Peyer's patch (tissue), 4 donors: ENCODE results near the gene LMAN2L. TPM values are rescaled to one million over a fixed set of nuclear protein-coding genes. Genes with fewer than 3 reads are reported as not detected.

Source experiments
- DNase-seq, 3 donors: peaks; one replicate each; pipeline ENCODE4 v3.0.0-alpha.2; 2017 to 2019
- H3K27ac ChIP-seq, 4 donors: fragments of 200-600 bp; sonication (generic); one replicate each; pipeline ENCODE4 v1.5.1; 2016 to 2019
- H3K27me3 ChIP-seq, 2 donors: fragments of 200-600 bp; sonication (generic); one replicate each; pipeline ENCODE4 v1.5.1; 2019
- H3K36me3 ChIP-seq, 3 donors: fragments of 200-600 bp; sonication (generic); one replicate each; pipeline ENCODE4 v1.5.1; 2016 to 2019
- H3K4me1 ChIP-seq, 4 donors: fragments of 200-600 bp; sonication (generic); one replicate each; pipeline ENCODE4 v1.5.1; 2016 to 2019
- H3K4me3 ChIP-seq, 4 donors: fragments of 200-600 bp; sonication (generic); 1 replicate in 3 of 4; 2 replicates in 1 of 4; pipeline ENCODE4 v1.5.1; 2016 to 2019; ENCODE audit warnings: mild to moderate bottlenecking in 1 of 4
- H3K9me3 ChIP-seq, 4 donors: fragments of 200-600 bp; sonication (generic); one replicate each; pipeline ENCODE4 v1.5.1; 2016 to 2019; ENCODE audit warnings: mild to moderate bottlenecking in 1 of 4
- CTCF ChIP-seq, 6 experiments: fragments of 450-650 bp in 4 of 6; fragments of 200-600 bp in 2 of 6; sonication (generic) in 1 of 6; IDR thresholded peaks; one replicate each; pipeline ENCODE4 v1.5.1; 2017 to 2019; ENCODE audit warnings: antibody characterized with exemption in 6 of 6, mild to moderate bottlenecking in 3 of 6, moderate library complexity in 1 of 6
- POLR2A ChIP-seq, 2 donors: fragments of 450-650 bp; IDR thresholded peaks; one replicate each; pipeline ENCODE4 v1.5.1; 2017; ENCODE audit warnings: antibody characterized with exemption in 2 of 2, mild to moderate bottlenecking in 2 of 2, moderate library complexity in 2 of 2
- total RNA-seq, 4 donors: library from RNA; depleted of rRNA; stranded (reverse); fragments of >200 nt; gene quantifications; one replicate each; pipeline ENCODE4 v1.1.0, GENCODE V29; 2016

Gene LMAN2L
- total RNA-seq, 4 donors from 2014 or later = 9.4 to 12.5 (median 10.8) TPM

DNA sequence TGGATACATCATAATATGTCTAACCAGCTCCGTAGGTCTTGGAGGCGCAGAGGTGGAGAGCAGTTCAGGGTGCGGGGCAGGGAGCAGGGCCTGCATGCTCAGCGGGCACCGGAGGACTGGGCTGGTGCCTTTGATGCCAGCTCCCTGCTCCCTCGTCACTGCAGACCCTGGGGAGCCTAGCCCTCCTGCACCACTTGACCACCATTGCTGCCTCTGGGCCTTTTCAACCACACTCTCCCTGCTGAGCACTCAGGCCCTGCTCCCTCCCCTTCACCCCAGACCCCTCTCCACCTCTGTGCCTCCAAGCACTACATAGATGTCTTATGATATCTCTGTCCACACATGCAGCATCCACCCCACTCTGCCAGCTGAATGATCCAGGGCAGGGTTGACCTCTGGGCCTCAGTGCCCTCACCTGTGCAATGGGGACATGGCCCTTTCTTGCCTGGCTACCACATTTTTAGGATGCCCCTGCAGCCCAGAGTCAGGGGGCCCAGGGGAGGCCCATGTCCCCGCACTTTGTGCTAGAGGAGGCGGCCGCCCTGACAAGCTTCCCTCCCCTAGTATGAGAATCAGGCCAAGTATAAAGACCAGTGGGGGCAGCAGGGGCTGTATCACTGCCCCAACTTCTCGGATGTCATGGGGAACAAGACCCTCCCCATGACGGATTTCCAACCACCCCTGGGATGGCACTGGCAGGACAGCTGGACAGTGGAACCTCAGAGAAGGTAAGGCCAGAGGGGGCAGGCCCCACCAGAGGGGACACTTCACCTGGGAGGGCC, 51.0 kb downstream of the LMAN2L start:
- TF ChIP-seq POLR2A (IDR thresholded peaks at IDR 0.05) (no peak), CTCF (IDR thresholded peaks at IDR 0.05) (no peak)
- Histone ChIP-seq H3K4me3 (no peak overlapping the region), H3K4me1 (no peaks in the 10 kb centered on the region), H3K9me3 (no peaks in the 10 kb centered on the region), H3K36me3 (no peaks in the 10 kb centered on the region), H3K27me3 (no peaks in the 10 kb centered on the region), H3K27ac (no peak overlapping the region)
- no peak for DNase-seq

DNA sequence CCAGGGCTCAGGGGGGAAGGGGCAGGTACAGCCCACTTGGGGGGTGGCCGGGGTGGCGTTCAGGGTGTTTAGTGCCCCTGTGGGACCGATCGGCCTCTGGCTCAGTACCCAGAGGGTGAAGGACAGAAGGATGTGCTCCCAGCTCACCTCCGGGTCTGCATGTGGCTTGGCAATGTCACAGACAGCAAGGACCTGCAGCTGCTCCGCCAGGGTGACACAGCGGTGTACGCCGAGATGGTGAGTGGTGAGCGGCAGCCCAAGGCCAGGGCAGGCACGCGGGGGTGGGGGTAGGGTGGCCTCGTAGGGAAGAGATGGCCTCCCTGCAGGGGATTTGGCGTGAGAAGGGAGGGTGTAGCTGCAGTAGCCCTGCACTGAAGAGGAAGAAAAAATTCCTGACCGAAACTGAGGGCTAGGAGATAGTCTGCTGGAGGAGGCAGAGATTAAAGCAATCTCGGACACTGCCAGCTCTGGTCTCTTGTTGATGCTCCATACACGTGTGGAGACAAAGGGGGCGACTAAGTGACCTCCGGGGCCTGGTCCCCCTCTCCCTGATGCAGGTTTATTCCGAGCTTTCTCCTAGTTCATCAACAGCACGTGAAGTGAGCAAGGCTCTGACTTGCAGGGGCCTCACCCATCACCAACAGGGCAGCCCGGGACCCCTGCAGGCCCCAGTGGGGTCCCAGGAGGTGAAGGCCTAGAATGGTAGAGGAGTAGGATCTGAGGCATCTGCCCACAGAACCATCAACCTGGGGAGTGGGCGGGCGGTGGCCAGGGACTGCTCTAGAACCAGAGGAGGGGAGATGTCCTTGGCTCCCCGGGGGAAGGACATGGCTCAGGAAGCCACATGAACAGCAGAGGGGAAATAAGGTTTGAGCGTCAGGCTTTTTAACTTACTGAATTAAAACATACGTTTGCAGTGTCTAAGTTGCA, 51.9 kb downstream of the LMAN2L start:
- Histone ChIP-seq H3K27me3 (no peaks in the 10 kb centered on the region), H3K4me3 (no peak overlapping the region), H3K27ac (no peak overlapping the region), H3K36me3 (no peaks in the 10 kb centered on the region), H3K9me3 (no peaks in the 10 kb centered on the region), H3K4me1 (no peaks in the 10 kb centered on the region)
- TF ChIP-seq POLR2A (IDR thresholded peaks at IDR 0.05) (no peak), CTCF (IDR thresholded peaks at IDR 0.05) (no peak)
- peak in 1 of 3 donors; percentile 41 for DNase-seq

DNA sequence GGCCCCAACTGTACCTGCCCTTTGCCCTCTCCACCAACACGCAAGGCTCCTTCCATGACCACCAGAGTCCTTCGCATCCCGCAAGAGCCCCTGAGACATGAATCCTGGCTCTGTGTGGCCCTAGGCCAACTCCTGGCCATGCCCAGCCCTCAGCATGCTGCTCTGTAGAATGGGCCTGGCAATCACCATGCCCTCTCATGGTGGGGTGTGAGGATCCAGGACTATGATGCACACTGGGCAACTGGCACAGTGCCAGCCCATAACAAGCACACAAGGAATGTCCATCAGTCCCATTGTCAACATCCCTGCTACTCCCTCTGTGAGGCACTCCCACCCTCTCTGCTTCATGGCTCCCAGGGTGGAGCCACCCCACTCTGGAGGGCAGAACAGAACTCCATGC, 52.6 kb downstream of the LMAN2L start:
- no peak overlapping the region for H3K4me3 ChIP-seq
- peak in 1 of 3 donors; percentile 40 for DNase-seq
- H3K27ac ChIP-seq = no peak overlapping the region
- H3K36me3 ChIP-seq = no peaks in the 10 kb centered on the region
- TF ChIP-seq CTCF (IDR thresholded peaks at IDR 0.05) = no peak
- no peak for TF ChIP-seq POLR2A (IDR thresholded peaks at IDR 0.05)
- no peaks in the 10 kb centered on the region for H3K27me3 ChIP-seq
- no peaks in the 10 kb centered on the region for H3K9me3 ChIP-seq
- H3K4me1 ChIP-seq = no peaks in the 10 kb centered on the region

- H3K4me1 ChIP-seq = no peaks in the 10 kb centered on the region
- peak in 1 of 3 donors; percentile 44 for DNase-seq
- TF ChIP-seq CTCF (IDR thresholded peaks at IDR 0.05) (no peak), POLR2A (IDR thresholded peaks at IDR 0.05) (no peak)
- no peaks in the 10 kb centered on the region for H3K9me3 ChIP-seq
- H3K4me3 ChIP-seq = no peak overlapping the region
- no peaks in the 10 kb centered on the region for H3K36me3 ChIP-seq
- no peak overlapping the region for H3K27ac ChIP-seq
- no peaks in the 10 kb centered on the region for H3K27me3 ChIP-seq
Observed at GRCh38 chr2:96685577-96686459, 54.0 kb downstream of the LMAN2L start.
